HFFc6 (cell line): ENCODE data around the gene ZNF750. TPM values are rescaled to one million over a fixed set of nuclear protein-coding genes. Genes with fewer than 3 reads are reported as not detected.

Source experiments
- DNase-seq: peaks from one replicate; pipeline ENCODE4 v3.0.0-alpha.2; 2018
- H3K27ac Mint-ChIP-seq: 2 replicates; pipeline ENCODE4 v1.8.0; 2020; ENCODE audit warnings: mild to moderate bottlenecking, mixed read lengths
- H3K27me3 Mint-ChIP-seq: 2 replicates; pipeline ENCODE4 v1.8.0; 2021; ENCODE audit warnings: mild to moderate bottlenecking, moderate library complexity, mixed read lengths; ENCODE audit not compliant: insufficient read depth
- H3K36me3 Mint-ChIP-seq: 2 replicates; pipeline ENCODE4 v1.8.0; 2021; ENCODE audit warnings: low read depth, mixed read lengths
- H3K4me1 Mint-ChIP-seq: 2 replicates; pipeline ENCODE4 v1.8.0; 2020; ENCODE audit warnings: low read depth, mixed read lengths
- H3K4me3 Mint-ChIP-seq: 2 replicates; pipeline ENCODE4 v1.8.0; 2020; ENCODE audit warnings: mild to moderate bottlenecking, moderate library complexity, mixed read lengths
- H3K9me3 Mint-ChIP-seq: 2 replicates; pipeline ENCODE4 v1.8.0; 2020; ENCODE audit warnings: mild to moderate bottlenecking, mixed read lengths
- CTCF ChIP-seq: fragments of 200-600 bp; sonication (generic); IDR thresholded peaks from 2 replicates; pipeline ENCODE4 v1.5.0; 2021; ENCODE audit warnings: antibody characterized with exemption, mild to moderate bottlenecking
- total RNA-seq, 6 experiments: library from RNA; stranded (reverse); fragmentation: NEBNext Ultra II Directional; extraction: Animal tissue kit (Norgen Biotek cat#: 25700); gene quantifications; 2 replicates in 1 of 6; 3 replicates in 5 of 6; pipeline ENCODE4 v1.2.3, GENCODE V29; 2021

The ZNF750 gene
- total RNA-seq, 6 experiments from 2014 or later: not detected

GRCh38 chr17:82790391-82790790 lies 49.4 kb downstream of the ZNF750 start:
- Mint-ChIP-seq H3K4me3 (no peak overlapping the region), H3K36me3 (peaks cover 4% of the 10 kb centered on the region), H3K9me3 (no peaks in the 10 kb centered on the region), H3K27me3 (peaks cover 2% of the 10 kb centered on the region; the same call in 1 of the 2 replicates), H3K27ac (no peak overlapping the region), H3K4me1 (peaks cover 9% of the 10 kb centered on the region)
- no peak for TF ChIP-seq CTCF
- no peak for DNase-seq

- H3K27ac Mint-ChIP-seq: 0 out of 2 replicates have a peak overlapping the region, but pooled peaks have one; percentile 29
- peaks cover 2% of the 10 kb centered on the region; the same call in 1 of the 2 replicates for H3K27me3 Mint-ChIP-seq
- H3K36me3 Mint-ChIP-seq: peaks cover 4% of the 10 kb centered on the region
- H3K4me3 Mint-ChIP-seq: no peak overlapping the region
- H3K9me3 Mint-ChIP-seq: no peaks in the 10 kb centered on the region
- TF ChIP-seq CTCF: no peak
- DNase-seq: no peak
- peaks cover 9% of the 10 kb centered on the region for H3K4me1 Mint-ChIP-seq
Measured at GRCh38 chr17:82789806-82790205, 50.0 kb downstream of the ZNF750 start.

DNA sequence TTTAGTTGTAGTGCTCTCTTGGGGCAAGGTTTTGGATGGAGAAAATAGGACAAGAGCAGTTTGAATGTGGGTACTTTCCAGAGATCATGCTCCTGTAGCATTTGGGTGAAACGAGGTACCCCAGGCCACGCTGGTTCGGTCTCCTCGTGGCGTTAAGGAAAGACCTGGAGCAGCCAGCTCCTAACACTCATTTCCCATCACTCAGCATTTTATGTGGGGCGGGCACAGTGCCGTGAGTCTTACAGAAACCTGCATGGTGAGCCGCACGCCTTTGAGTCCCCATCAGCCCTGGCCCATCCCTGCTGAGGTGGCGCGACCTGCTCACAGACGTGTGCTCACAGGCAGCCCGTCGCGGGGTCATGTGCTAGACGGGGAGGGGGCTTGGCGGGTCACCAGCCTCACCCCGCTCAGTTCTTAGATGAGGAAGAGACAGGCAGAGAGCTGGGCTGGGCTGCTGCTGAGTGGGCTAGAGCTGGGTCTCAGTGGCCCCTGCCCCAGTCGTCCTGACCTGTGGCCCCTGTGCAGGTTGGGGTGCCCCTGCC lies 50.7 kb downstream of the ZNF750 start:
- H3K4me1 Mint-ChIP-seq: peaks cover 9% of the 10 kb centered on the region
- no peak for DNase-seq
- 0 out of 2 replicates have a peak, but pooled peaks cover 2% of the 10 kb centered on the region for H3K27me3 Mint-ChIP-seq
- no peak overlapping the region for H3K27ac Mint-ChIP-seq
- no peak for TF ChIP-seq CTCF
- H3K9me3 Mint-ChIP-seq: no peaks in the 10 kb centered on the region
- H3K4me3 Mint-ChIP-seq: no peak overlapping the region
- H3K36me3 Mint-ChIP-seq: peaks cover 4% of the 10 kb centered on the region

DNA sequence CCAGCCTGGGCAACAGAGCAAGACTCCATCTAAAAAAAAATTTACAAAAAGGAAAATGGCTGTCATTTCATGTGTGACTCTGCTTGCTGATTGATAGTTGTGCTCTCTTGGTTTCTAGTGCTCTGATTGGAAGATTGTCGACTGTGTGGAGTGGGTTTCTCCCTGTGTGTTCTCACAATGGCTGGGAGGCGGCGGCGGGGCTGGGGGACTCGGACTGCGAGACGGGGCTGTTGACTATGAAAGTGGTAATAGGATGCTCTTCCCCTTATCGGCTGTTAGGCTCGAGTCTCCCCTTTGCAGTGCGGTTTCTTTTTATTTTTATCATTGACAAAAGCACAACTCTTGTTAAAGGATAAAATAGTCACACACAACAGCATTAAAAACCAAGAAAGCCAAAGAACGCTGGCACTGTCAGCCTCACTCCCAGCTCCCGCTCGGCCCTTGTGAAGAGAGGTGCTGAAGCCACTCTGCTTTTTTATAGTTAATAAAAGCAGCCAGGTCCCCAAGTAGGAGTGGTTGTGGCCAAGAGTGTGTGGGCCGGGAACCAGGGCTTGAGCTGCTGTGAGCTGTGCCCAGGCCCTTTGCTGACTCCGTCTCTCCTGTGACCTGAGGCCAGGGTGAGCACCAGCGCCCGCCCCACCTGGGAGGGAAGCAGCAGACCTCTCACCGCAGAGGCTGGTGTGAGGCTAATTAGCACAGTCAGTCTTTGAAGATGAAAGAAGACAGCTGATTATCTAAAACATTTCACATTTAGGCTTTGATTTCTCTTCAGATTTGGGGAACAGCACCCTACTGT lies 51.4 kb downstream of the ZNF750 start:
- Mint-ChIP-seq H3K36me3 (peaks cover 4% of the 10 kb centered on the region), H3K27ac (no peak overlapping the region), H3K27me3 (0 out of 2 replicates have a peak, but pooled peaks cover 2% of the 10 kb centered on the region), H3K4me3 (no peak overlapping the region), H3K9me3 (no peaks in the 10 kb centered on the region), H3K4me1 (peaks cover 9% of the 10 kb centered on the region)
- DNase-seq: no peak
- no peak for TF ChIP-seq CTCF

- Mint-ChIP-seq H3K9me3 (no peaks in the 10 kb centered on the region), H3K27ac (no peak overlapping the region), H3K36me3 (peaks cover 4% of the 10 kb centered on the region), H3K27me3 (0 out of 2 replicates have a peak, but pooled peaks cover 2% of the 10 kb centered on the region), H3K4me3 (no peak overlapping the region), H3K4me1 (peaks cover 9% of the 10 kb centered on the region)
- TF ChIP-seq CTCF: no peak
- DNase-seq: no peak
Measured at GRCh38 chr17:82787081-82787848, 52.6 kb downstream of the ZNF750 start.
